Hepatocyte (in vitro differentiated cells): ENCODE results near the gene CERS5.

Source experiments
- CTCF ChIP-seq: fragments of 200-600 bp; sonication (generic); IDR thresholded peaks from 2 replicates; pipeline ENCODE4 v1.5.1; 2016; ENCODE audit warnings: antibody characterized with exemption, mild to moderate bottlenecking; ENCODE audit not compliant: poor library complexity
- EZH2 ChIP-seq: fragments of 200-600 bp; sonication (generic); IDR thresholded peaks from 2 replicates; pipeline ENCODE4 v1.6.1; 2016; ENCODE audit warnings: antibody characterized with exemption, mild to moderate bottlenecking, borderline replicate concordance

DNA sequence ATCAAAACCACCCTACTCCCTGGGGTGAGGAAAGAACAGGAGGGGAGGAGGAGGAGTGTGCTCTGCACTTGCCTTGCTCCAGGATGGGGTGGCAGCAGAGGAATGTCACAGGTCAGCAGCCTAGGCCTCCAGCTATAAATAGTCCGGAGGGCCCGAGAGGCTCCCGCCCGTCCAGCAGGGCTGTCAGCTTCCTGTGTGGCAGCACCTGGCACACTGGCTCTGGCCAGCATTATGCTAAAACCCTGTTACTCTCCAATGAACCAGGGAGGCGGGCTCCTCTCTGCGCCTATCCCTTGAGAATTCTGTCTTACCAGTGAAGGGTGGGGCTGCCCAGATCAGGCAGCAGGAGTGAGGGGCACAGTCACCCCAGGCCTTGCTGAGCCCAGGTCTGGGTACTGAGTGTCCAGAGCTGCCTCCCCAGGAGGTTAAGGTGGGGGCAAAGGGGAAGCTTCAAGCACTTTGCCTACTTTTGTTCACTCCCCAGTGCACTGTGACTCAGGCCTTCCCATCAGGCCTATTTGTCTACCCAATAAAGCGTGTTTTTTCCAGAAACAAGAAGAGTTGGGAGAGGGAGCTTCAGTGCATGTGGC lies 56.3 kb downstream of the CERS5 start:
- no peak for TF ChIP-seq CTCF
- no peak for TF ChIP-seq EZH2
